OCI-LY1 (cell line): ENCODE measurements around the gene NEK2.

Experiments
- H2AFZ ChIP-seq: fragments of 200-600 bp; sonication (generic), shearing (Covaris generic); 2 replicates; pipeline ENCODE4 v1.6.0; 2014; ENCODE audit warnings: antibody characterized with exemption, mild to moderate bottlenecking, low read length
- H3F3A ChIP-seq: fragments of 200-600 bp; sonication (generic), shearing (Covaris generic); 2 replicates; pipeline ENCODE4 v1.6.0; 2014; ENCODE audit warnings: mild to moderate bottlenecking, antibody characterized with exemption, low read length, moderate library complexity; ENCODE audit not compliant: insufficient read depth
- H3K27ac ChIP-seq: fragments of 200-600 bp; sonication (generic); 2 replicates; pipeline ENCODE4 v1.5.1; 2014; ENCODE audit warnings: low read length, mixed run types, mild to moderate bottlenecking, low read depth; ENCODE audit not compliant: poor library complexity, severe bottlenecking
- H3K27me3 ChIP-seq: fragments of 200-600 bp; sonication (generic); 2 replicates; pipeline ENCODE4 v1.6.0; 2014; ENCODE audit warnings: antibody characterized with exemption, mild to moderate bottlenecking, low read length, moderate library complexity; ENCODE audit not compliant: insufficient read depth
- H3K36me3 ChIP-seq: fragments of 200-600 bp; sonication (generic); 2 replicates; pipeline ENCODE4 v1.6.1; 2014; ENCODE audit warnings: mild to moderate bottlenecking, antibody characterized with exemption, low read length, moderate library complexity, mixed read lengths; ENCODE audit not compliant: insufficient read depth
- H3K4me1 ChIP-seq: fragments of 200-600 bp; sonication (generic); 2 replicates; pipeline ENCODE4 v1.5.1; 2014; ENCODE audit warnings: mild to moderate bottlenecking, low read length, moderate library complexity; ENCODE audit not compliant: insufficient read depth, severe bottlenecking
- H3K4me2 ChIP-seq: fragments of 200-600 bp; sonication (generic), shearing (Covaris generic); 2 replicates; pipeline ENCODE4 v1.6.1; 2014; ENCODE audit warnings: low read length
- H3K4me3 ChIP-seq: fragments of 200-600 bp; sonication (generic); 2 replicates; pipeline ENCODE4 v1.5.1; 2014; ENCODE audit warnings: low read length, low read depth, mild to moderate bottlenecking, mixed read lengths; ENCODE audit not compliant: poor library complexity, severe bottlenecking
- H3K79me2 ChIP-seq: fragments of 200-600 bp; shearing (Covaris generic); 2 replicates; pipeline ENCODE4 v1.6.1; 2016; ENCODE audit warnings: mixed run types, low read length, mixed read lengths; ENCODE audit not compliant: insufficient read depth
- H3K9ac ChIP-seq: fragments of 200-600 bp; sonication (generic), shearing (Covaris generic); 2 replicates; pipeline ENCODE4 v1.6.1; 2014; ENCODE audit warnings: mild to moderate bottlenecking, low read length, mixed read lengths
- H3K9me2 ChIP-seq: fragments of 200-600 bp; sonication (generic), shearing (Covaris generic); 2 replicates; pipeline ENCODE4 v1.6.1; 2014; ENCODE audit warnings: low read depth, mild to moderate bottlenecking, low read length, mixed read lengths
- H3K9me3 ChIP-seq: fragments of 200-600 bp; shearing (Covaris generic); 2 replicates; pipeline ENCODE4 v1.6.1; 2014; ENCODE audit warnings: low read length, mixed read lengths
- H4K20me1 ChIP-seq: fragments of 200-600 bp; sonication (generic), shearing (Covaris generic); 2 replicates; pipeline ENCODE4 v1.6.0; 2016; ENCODE audit warnings: mild to moderate bottlenecking, low read length; ENCODE audit not compliant: insufficient read depth
- EZH2 ChIP-seq: fragments of 200-600 bp; sonication (generic), shearing (Covaris generic); IDR thresholded peaks from 2 replicates; pipeline ENCODE4 v1.8.0; 2017; ENCODE audit warnings: borderline replicate concordance, mixed run types, mild to moderate bottlenecking, antibody characterized with exemption, low read length, moderate library complexity, mixed read lengths
- TF ChIP-seq, protein P1 (sequence below): fragments of 200-600 bp; sonication (generic), shearing (Covaris generic); IDR thresholded peaks from 2 replicates; pipeline ENCODE4 v1.5.1; 2017; ENCODE audit warnings: mild to moderate bottlenecking, antibody characterized with exemption, low read length, moderate library complexity, mixed read lengths

The NEK2 gene

DNA sequence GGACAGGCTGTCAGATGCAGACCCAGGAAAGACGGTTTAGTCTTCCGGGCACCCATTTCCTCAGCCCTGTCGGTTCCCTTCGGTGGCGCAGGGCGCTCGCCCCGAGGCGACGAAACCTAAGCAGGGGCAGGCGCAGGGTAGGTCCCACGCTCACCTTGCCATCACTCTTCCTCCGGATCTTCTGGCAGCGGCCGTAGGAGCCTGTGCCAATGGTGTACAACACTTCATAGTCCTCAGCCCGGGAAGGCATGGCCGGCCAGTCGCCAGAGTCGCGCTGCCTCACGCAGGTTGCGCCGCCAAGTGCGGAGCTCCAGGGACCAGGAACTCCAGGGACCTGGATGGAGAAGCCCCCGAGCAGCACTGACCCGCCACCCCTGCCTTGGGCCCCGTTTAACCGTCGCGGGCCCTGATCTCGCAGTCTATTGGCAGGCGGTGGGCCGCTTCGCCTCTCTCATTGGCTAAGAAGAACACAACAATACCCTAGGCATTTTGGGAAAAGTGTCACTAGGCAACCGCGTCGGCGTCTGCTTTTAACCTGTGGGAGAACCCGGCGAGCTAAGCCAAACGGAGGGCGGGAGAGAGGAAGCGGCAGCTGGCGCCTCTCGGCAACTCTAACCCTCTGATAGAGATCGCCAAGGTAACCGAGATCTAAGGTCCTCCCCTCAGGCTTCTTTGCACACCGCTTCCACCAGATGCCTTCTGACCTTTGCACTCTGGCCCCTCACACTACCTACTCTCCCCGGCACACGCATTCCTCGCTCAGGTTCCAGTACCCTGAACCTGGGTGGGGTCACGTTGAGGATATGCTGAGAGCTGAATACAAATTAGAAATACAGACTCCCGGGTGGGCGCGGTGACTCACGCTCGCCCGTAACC is at the start of gene NEK2:
Gene NEK2 (minus strand): TSS at position 392 of the 876 bp plus-strand sequence. CDS start 142 bp downstream, at position 250.
- peak within 1 kb of the TSS; percentile 68 for H3K9ac ChIP-seq
- peaks cover 7% of the 10 kb centered on the region; the same call in 1 of the 2 replicates for H3F3A ChIP-seq
- peak within 1 kb of the TSS; percentile 78 for H3K4me3 ChIP-seq
- peak within 1 kb of the TSS; percentile 64 for H3K27ac ChIP-seq
- no peaks in the 10 kb centered on the region for H3K9me2 ChIP-seq
- TF ChIP-seq, protein P1, sequence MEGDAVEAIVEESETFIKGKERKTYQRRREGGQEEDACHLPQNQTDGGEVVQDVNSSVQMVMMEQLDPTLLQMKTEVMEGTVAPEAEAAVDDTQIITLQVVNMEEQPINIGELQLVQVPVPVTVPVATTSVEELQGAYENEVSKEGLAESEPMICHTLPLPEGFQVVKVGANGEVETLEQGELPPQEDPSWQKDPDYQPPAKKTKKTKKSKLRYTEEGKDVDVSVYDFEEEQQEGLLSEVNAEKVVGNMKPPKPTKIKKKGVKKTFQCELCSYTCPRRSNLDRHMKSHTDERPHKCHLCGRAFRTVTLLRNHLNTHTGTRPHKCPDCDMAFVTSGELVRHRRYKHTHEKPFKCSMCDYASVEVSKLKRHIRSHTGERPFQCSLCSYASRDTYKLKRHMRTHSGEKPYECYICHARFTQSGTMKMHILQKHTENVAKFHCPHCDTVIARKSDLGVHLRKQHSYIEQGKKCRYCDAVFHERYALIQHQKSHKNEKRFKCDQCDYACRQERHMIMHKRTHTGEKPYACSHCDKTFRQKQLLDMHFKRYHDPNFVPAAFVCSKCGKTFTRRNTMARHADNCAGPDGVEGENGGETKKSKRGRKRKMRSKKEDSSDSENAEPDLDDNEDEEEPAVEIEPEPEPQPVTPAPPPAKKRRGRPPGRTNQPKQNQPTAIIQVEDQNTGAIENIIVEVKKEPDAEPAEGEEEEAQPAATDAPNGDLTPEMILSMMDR, result no peak
- no peak for TF ChIP-seq EZH2
- H3K9me3 ChIP-seq, result no peaks in the 10 kb centered on the region
- peaks cover 29% of the 10 kb centered on the region for H3K36me3 ChIP-seq
- no peaks in the 10 kb centered on the region for H4K20me1 ChIP-seq
- H3K4me2 ChIP-seq, result peak within 1 kb of the TSS; percentile 72
- peaks cover 51% of the 10 kb centered on the region for H3K4me1 ChIP-seq
- H3K79me2 ChIP-seq, result peaks cover 9% of the 10 kb centered on the region
- H2AFZ ChIP-seq, result peak within 1 kb of the TSS; percentile 51
- no peaks in the 10 kb centered on the region for H3K27me3 ChIP-seq

- no peaks in the 10 kb centered on the region for H3K4me1 ChIP-seq
- TF ChIP-seq, protein P1, result no peak
- TF ChIP-seq EZH2, result no peak
- no peaks in the 10 kb centered on the region for H3K79me2 ChIP-seq
- H3K27me3 ChIP-seq, result no peaks in the 10 kb centered on the region
- no peaks in the 10 kb centered on the region for H3K36me3 ChIP-seq
- H3K9ac ChIP-seq, result no peak overlapping the region
- 0 out of 2 replicates have a peak, but pooled peaks cover 4% of the 10 kb centered on the region for H3K9me3 ChIP-seq
- no peaks in the 10 kb centered on the region for H4K20me1 ChIP-seq
- no peak overlapping the region for H3K4me3 ChIP-seq
- H3K27ac ChIP-seq, result no peak overlapping the region
- no peak overlapping the region for H2AFZ ChIP-seq
- no peaks in the 10 kb centered on the region for H3K9me2 ChIP-seq
- H3K4me2 ChIP-seq, result no peak overlapping the region
- no peaks in the 10 kb centered on the region for H3F3A ChIP-seq
Observed at GRCh38 chr1:211724687-211725196, 49.3 kb upstream of the NEK2 start.

GRCh38 chr1:211723273-211723672 is 47.9 kb upstream of the NEK2 start:
- TF ChIP-seq EZH2, result no peak
- TF ChIP-seq, protein P1, result no peak
- no peak overlapping the region for H3K4me3 ChIP-seq
- no peaks in the 10 kb centered on the region for H3K79me2 ChIP-seq
- H3K9ac ChIP-seq, result no peak overlapping the region
- H3K36me3 ChIP-seq, result no peaks in the 10 kb centered on the region; the same call in 1 of the 2 replicates
- H3F3A ChIP-seq, result no peaks in the 10 kb centered on the region
- H3K27ac ChIP-seq, result no peak overlapping the region
- 0 out of 2 replicates have a peak, but pooled peaks cover 4% of the 10 kb centered on the region for H3K9me3 ChIP-seq
- H3K9me2 ChIP-seq, result no peaks in the 10 kb centered on the region
- no peak overlapping the region for H3K4me2 ChIP-seq
- H4K20me1 ChIP-seq, result no peaks in the 10 kb centered on the region
- no peaks in the 10 kb centered on the region for H3K27me3 ChIP-seq
- H3K4me1 ChIP-seq, result no peaks in the 10 kb centered on the region
- H2AFZ ChIP-seq, result no peak overlapping the region
